HepG2 (cell line): Measurements from ENCODE around the gene ZBTB34. TPM values are rescaled to one million over a fixed set of nuclear protein-coding genes. Genes with fewer than 3 reads are reported as not detected.
A peak's percentile ranks its signal among the peaks of the same experiment; 100 is the strongest.

Experiments used
- ADNP ChIP-seq: sonication (generic); formaldehyde crosslinking; IDR thresholded peaks from 2 replicates; pipeline ENCODE4 v1.4.0; 2020; ENCODE audit warnings: missing genetic modification reagents
- ATM ChIP-seq: fragments of 450-650 bp; IDR thresholded peaks from 2 replicates; pipeline ENCODE4 v1.7.1; 2017; ENCODE audit warnings: mild to moderate bottlenecking, borderline replicate concordance
- E2F2 ChIP-seq: sonication (generic); formaldehyde crosslinking; IDR thresholded peaks from 2 replicates; pipeline ENCODE4 v1.4.0; 2020; ENCODE audit warnings: missing genetic modification reagents, borderline replicate concordance
- FOSL2 ChIP-seq: sonication (generic); formaldehyde crosslinking; IDR thresholded peaks from 2 replicates; pipeline ENCODE4 v1.4.0; 2020; ENCODE audit warnings: missing genetic modification reagents
- FUBP1 ChIP-seq: sonication (generic); formaldehyde crosslinking; IDR thresholded peaks from 2 replicates; pipeline ENCODE4 v1.5.1; 2020; ENCODE audit warnings: missing genetic modification reagents, mild to moderate bottlenecking, borderline replicate concordance
- RCOR2 ChIP-seq: IDR thresholded peaks from 2 replicates; pipeline ENCODE4 v1.6.1; 2016; ENCODE audit warnings: missing biosample characterization, missing genetic modification reagents
- SAP130 ChIP-seq: IDR thresholded peaks from 2 replicates; pipeline ENCODE4 v1.6.1; 2016; ENCODE audit warnings: low read depth
- SIN3B ChIP-seq: fragments of 150-350 bp; IDR thresholded peaks from 2 replicates; pipeline ENCODE4 v1.6.1; 2014; ENCODE audit warnings: low read length
- SKIL ChIP-seq: sonication (generic); formaldehyde crosslinking; IDR thresholded peaks from 2 replicates; pipeline ENCODE4 v1.8.0; 2022; ENCODE audit warnings: missing genetic modification reagents, mild to moderate bottlenecking, moderate library complexity, borderline replicate concordance
- SP1 ChIP-seq, 2 experiments: fragments of 450-650 bp in 1 of 2; sonication (generic) in 1 of 2; formaldehyde crosslinking in 1 of 2; IDR thresholded peaks; 2 replicates each; pipeline versions ENCODE4 v1.4.0 to v1.6.1; 2016 to 2020; ENCODE audit warnings: missing genetic modification reagents in 1 of 2
- SRSF9 ChIP-seq: fragments of 200-400 bp; formaldehyde crosslinking; IDR thresholded peaks from 2 replicates; pipeline ENCODE4 v1.6.1; 2018; ENCODE audit warnings: borderline replicate concordance, mild to moderate bottlenecking, low read depth, low read length; ENCODE audit not compliant: insufficient read depth, poor library complexity, severe bottlenecking
- THRA ChIP-seq: sonication (generic); formaldehyde crosslinking; IDR thresholded peaks from 2 replicates; pipeline ENCODE4 v1.4.0; 2020; ENCODE audit warnings: missing genetic modification reagents, borderline replicate concordance
- ZMYM3 ChIP-seq: sonication (generic); formaldehyde crosslinking; IDR thresholded peaks from 2 replicates; pipeline ENCODE4 v1.5.1; 2020; ENCODE audit warnings: mild to moderate bottlenecking, missing genetic modification reagents
- ZNF333 ChIP-seq: sonication (generic); formaldehyde crosslinking; IDR thresholded peaks from 2 replicates; pipeline ENCODE4 v1.4.0; 2020; ENCODE audit warnings: mild to moderate bottlenecking, missing genetic modification reagents, borderline replicate concordance
- ZNF414 ChIP-seq: sonication (generic); formaldehyde crosslinking; IDR thresholded peaks from 2 replicates; pipeline ENCODE4 v1.5.0; 2020; ENCODE audit warnings: missing genetic modification reagents
- ZNF768 ChIP-seq: sonication (generic); formaldehyde crosslinking; IDR thresholded peaks from 2 replicates; pipeline ENCODE4 v1.4.0; 2020; ENCODE audit warnings: missing genetic modification reagents
- ZNF773 ChIP-seq: sonication (generic); formaldehyde crosslinking; IDR thresholded peaks from 2 replicates; pipeline ENCODE4 v1.4.0; 2020; ENCODE audit warnings: missing genetic modification reagents, borderline replicate concordance
- ZNF800 ChIP-seq: sonication (generic); formaldehyde crosslinking; IDR thresholded peaks from 2 replicates; pipeline ENCODE4 v1.4.0; 2020; ENCODE audit warnings: missing genetic modification reagents
- polyA plus RNA-seq, 8 experiments: library from polyadenylated mRNA; depleted of rRNA in 3 of 8; stranded (reverse) in 7 of 8; unstranded in 1 of 8; fragments of >200 nt; fragmentation: Illumina TruSeq in 4 of 8; extraction: Trizol in 4 of 8; gene quantifications; 2 replicates each; pipeline versions ENCODE4 v1.2.1 to v1.2.3, GENCODE V29; 2011 to 2016; ENCODE audit warnings: low read depth in 4 of 8, missing spikeins in 1 of 8, mixed read lengths in 1 of 8; ENCODE audit not compliant: insufficient read depth in 1 of 8
- total RNA-seq, 5 experiments: library from RNA; depleted of rRNA; stranded (reverse); fragments of >200 nt; fragmentation: Illumina TruSeq; extraction: Trizol; gene quantifications; 2 replicates each; pipeline ENCODE4 v1.2.3, GENCODE V29; 2016; ENCODE audit warnings: low read depth in 1 of 5

ZBTB34 gene
- total and polyA plus RNA-seq, 2 of the 13 experiments (the other 11 are each of a cell fraction or from before 2014, with no cell fraction given): 5.9 to 8.7 TPM

- TF ChIP-seq ZNF773 (no peak), E2F2 (no peak), ATM (no peak), FOSL2 (CRISPR knock-in tag) (no peak), ZNF333 (no peak), SIN3B (no peak), SAP130 (0 out of 2 replicates have a peak, but pooled peaks have one; percentile 20), ZNF414 (CRISPR knock-in tag) (no peak), THRA (CRISPR knock-in tag) (no peak), SRSF9 (no peak), ZNF800 (CRISPR knock-in tag) (no peak), SP1 (IDR thresholded peaks at IDR 0.05) (no peak), SP1 (CRISPR knock-in tag; IDR thresholded peaks at IDR 0.05) (no peak), ZNF768 (peak; percentile 91; the same call in 1 of the 2 replicates), ZMYM3 (CRISPR knock-in tag) (0 out of 2 replicates have a peak, but pooled peaks have one; percentile 53), FUBP1 (CRISPR knock-in tag) (no peak), RCOR2 (CRISPR knock-in tag) (0 out of 2 replicates have a peak, but pooled peaks have one; percentile 19), SKIL (CRISPR knock-in tag) (no peak), ADNP (CRISPR knock-in tag) (no peak)
Observed at GRCh38 chr9:126859111-126859510, 1.3 kb upstream of the ZBTB34 start (continued).
